GM18505 (cell line): Measurements from ENCODE around the gene GPRASP3.

Source experiments
- ATAC-seq: cut with Tn5 transposase; IDR thresholded peaks from one replicate; pipeline ENCODE4 v1.9.1; 2021; ENCODE audit not compliant: unreplicated experiment
- POLR2A ChIP-seq: IDR thresholded peaks from 4 replicates; pipeline ENCODE4 v1.6.1; 2011; ENCODE audit warnings: borderline replicate concordance; ENCODE audit not compliant: insufficient read depth, insufficient read length; ENCODE audit errors: extremely low read depth

GPRASP3 gene

DNA sequence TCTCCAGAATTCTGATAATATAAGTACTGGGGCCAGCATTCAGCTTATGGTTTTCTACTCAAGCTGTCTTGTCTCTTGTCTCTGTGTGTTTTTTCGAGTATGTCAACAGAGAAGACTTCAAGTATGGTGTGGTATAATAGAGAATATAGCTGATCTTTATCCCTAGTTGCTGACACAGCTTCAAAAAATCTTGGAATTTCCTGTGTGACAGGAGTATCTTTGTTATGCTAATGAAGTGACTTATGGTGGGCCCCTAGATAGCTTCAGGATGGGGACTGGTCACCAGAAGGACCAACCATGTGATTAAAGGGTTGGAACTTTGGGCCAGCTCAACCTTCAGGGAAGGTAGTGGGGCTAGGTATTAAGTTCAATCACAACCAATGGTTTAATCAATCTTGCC, 2.9 kb downstream of the GPRASP3 start:
- TF ChIP-seq POLR2A = no peak
- ATAC-seq = no peak

DNA sequence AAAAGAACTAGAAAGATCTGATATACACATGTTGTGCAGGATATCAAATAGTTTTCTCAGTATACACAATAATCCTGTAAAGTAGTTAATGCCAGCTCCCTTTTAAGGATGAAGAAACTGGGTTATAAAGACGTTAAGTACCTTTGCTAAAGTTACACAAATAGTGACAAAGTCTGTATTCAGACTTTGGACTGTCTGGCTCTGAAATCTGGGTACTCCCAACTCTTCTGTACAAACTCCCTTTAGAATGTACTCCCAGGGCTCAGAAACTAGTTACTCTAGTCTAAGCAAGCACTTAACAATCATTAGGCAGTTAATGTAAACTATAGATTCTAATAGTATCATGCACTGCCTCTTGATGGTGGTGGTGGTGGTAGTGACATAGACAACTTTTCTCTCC, 7.2 kb downstream of the GPRASP3 start:
- no peak for TF ChIP-seq POLR2A
- no peak for ATAC-seq

DNA sequence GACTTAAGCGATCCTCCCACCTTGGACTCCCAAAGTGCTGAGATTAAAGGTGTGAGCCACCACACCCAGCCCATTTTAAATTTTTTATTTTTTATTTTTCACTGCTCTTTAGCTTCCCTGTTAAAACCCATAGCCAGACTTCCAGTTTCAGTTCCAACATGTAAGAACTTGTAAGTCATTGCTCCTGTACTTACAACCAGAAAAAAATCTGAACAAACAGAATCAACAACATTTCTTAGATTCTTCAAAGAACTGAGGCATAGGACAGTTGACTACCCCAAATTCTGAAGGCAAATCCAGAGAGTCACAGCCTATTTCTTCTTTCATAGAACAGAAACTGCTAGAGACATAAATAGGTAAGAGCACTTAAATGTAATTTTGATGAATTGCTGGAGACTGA, 8.1 kb downstream of the GPRASP3 start:
- no peak for ATAC-seq
- TF ChIP-seq POLR2A = no peak

DNA sequence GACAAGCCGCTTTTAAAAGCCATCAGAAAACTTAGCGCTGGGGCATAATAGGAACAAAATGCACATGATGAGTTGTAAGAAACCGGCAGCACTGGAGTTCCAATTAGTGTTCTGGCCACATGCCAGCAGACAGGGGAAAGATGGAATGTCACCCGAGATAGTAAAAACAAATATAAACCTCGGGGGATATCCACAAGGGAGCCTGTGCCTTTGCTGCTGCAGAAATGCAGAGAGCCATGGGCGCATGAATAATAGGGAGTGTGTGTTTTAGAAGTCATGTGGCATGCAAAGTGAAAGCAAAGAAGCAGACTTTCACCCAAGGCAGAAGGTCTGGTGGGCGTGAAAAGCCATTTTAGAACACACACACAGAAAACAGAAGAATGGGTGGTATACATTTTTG, 19.1 kb downstream of the GPRASP3 start:
- ATAC-seq = no peak
- TF ChIP-seq POLR2A = no peak

DNA sequence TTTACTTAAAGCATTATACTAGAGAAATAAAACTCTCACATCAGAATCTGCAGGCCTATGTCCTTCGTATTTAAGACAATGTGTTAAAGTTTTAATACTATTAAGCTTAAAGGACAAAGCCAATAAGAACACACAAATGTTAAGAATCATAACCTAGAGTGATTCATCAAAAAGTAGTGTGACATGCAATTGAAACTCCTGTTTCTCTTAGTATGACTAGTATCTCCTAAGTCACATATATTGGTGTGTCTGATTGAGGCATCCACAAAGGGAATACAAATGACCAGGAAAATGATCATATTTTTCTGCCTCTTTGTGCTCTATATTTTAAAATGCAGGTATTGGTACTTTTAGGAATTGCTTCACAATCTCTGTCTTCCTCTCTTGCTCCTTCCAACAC, 23.8 kb downstream of the GPRASP3 start:
- TF ChIP-seq POLR2A = no peak
- ATAC-seq = no peak

DNA sequence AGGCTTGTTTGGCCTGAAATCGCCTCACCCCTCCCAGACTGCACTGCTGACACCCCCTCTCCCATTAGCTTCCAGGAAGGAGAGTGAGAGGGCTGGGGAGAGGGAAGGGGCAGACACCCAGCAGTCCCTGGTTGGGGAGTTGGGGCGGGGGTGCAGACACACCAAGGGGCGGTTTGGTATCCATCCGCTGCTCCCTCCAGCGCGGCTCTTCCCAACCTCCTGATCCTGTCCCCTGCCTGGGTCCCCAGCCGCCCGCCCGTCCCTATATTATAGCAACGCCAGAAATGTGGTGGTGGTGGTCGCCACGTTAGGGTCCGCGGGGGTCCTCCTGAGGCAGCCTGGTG, 24.9 kb downstream of the GPRASP3 start:
- ATAC-seq = no peak
- no peak for TF ChIP-seq POLR2A

DNA sequence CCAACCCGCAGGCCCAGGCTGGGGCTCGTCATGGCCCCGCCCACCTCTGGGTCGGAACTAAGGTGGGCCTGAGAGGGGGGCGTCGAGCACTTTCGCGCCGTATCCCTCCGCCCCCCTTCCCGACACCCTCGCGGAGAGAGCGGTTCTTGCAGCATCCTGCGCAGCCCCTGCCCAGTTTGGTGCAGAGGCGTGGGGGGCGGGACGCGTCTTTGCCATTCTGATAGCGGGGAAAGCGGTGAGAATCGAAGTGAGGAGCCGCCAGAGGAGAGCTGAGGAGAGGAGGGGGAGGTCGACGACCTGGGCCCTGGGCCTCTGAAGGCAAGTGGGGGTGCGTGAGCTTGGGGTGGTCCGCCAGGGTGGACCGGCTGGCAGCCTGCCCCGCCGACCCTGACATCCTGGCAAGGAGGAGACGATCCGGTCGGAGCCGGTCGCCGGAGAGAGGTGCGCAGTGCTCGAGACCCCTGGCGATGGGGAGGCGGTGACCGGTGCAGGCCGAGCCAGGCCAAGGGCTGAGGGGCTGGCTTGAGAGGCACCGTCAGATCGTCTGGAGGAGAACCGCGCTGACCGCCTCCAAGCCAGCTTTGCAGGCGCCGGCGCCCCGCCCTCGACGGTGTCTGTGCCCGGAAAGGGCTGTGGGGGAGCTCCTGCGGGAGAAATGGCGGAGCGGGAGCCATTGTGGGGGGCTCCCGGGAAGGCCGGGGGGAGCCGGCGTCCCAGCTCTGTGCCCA, 25.5 kb downstream of the GPRASP3 start:
- no peak for TF ChIP-seq POLR2A

DNA sequence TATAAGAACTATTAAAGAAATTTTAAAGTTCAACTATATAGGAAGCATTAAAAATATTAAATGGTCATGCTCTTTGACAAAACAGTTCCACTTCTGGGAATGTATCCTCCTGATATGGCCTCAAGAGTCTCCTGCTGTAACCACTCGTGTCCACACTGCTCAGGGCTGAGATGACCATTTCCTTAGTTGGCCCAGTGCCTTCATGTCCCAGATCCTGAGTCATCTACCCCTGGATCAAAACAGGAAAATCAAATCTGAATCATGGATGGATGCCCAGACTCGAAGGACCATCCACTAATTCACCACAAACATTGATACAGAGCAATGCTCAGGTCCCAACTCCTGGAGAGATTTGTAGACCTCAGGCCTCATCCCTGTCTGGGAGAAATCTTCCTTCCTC, 44.7 kb downstream of the GPRASP3 start:
- ATAC-seq = no peak
- TF ChIP-seq POLR2A = no peak

More for the DNA sequence above, 25.5 kb downstream of the GPRASP3 start:
- no peak for ATAC-seq

DNA sequence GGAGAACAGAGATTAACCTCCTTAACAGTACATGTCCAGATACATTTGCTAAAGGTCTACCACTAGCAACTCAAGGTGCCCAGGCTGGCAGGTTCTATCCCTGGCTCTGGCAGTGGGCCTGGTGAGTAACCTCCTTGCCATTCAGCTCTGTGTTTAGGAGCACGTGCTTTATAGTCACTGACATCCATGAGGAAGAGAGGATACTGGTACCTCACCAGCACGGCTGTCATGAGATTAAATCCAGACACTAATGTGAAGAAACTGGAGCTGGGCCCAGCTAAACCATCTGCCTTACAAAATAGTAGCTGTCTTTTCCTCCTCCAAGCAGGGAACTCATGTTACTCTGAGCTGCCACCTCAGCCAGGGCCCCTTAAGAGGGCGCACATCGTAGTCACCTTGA, 45.3 kb downstream of the GPRASP3 start:
- no peak for ATAC-seq
- TF ChIP-seq POLR2A = no peak

DNA sequence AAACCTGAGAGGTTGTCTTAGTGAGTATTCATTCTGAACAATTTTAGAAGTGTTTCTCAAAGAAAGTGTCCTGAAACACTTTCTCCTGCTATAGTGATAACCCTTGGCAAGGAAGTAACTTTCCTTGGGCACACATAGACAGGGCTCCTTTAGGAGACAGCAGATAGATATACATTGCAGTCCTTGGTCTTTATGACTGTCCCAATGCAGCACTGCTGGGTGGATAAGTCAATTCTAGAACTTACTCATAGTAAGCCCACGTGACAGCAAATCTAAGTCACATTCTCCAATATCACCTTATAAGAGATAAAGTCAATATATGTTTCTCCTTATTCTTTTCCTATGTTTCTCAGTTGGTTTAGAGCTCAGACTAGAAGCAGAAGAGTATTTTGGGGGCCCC, 46.7 kb downstream of the GPRASP3 start:
- no peak for ATAC-seq
- no peak for TF ChIP-seq POLR2A

DNA sequence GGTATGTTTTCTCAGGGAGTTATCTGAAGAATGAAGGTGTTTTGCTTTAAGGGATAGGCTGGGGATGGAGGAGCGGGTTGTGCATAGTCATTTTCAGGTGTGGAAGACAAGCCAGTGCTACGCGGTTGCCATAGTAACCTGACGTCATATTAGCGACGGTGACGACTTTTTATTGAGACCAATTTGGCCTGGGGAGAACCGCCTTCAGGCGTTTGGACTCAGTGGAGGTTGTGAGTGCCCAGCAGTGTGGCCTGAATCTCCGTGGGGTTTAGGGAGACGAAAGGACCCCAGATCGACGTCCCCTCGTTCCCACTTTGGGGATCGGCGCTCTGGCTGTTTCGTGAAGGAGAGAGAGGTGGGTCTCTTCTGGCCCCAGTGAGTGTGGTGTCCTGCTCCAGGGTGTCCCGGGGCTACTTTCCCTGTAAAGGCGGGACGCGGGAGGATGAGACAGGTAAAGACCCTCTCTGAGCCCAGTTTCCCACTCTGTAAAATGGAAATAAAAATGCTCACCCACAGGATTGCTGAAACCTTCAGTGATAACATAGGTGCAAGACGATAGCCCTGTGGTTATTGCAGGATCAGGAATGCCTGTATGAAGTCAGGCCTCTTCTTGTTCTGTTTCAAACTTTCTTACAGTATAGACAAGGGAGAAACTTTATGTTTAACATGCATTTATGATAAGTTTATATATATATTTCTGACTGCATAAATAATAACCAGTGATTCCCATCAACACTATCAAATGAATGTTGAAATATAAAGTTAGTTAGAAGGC, 48.6 kb downstream of the GPRASP3 start:
- peak; percentile 93 for ATAC-seq
- peak; percentile 59 for TF ChIP-seq POLR2A
